ENCODE data around the gene WASHC2C.
A peak's percentile ranks its signal among the peaks of the same experiment; 100 is the strongest.
"Not testable (repeated sequence)": the region's sequence is repeated elsewhere in the genome, so short reads cannot be mapped to it uniquely, and the experiment has no call there.

Gene WASHC2C, protein sequence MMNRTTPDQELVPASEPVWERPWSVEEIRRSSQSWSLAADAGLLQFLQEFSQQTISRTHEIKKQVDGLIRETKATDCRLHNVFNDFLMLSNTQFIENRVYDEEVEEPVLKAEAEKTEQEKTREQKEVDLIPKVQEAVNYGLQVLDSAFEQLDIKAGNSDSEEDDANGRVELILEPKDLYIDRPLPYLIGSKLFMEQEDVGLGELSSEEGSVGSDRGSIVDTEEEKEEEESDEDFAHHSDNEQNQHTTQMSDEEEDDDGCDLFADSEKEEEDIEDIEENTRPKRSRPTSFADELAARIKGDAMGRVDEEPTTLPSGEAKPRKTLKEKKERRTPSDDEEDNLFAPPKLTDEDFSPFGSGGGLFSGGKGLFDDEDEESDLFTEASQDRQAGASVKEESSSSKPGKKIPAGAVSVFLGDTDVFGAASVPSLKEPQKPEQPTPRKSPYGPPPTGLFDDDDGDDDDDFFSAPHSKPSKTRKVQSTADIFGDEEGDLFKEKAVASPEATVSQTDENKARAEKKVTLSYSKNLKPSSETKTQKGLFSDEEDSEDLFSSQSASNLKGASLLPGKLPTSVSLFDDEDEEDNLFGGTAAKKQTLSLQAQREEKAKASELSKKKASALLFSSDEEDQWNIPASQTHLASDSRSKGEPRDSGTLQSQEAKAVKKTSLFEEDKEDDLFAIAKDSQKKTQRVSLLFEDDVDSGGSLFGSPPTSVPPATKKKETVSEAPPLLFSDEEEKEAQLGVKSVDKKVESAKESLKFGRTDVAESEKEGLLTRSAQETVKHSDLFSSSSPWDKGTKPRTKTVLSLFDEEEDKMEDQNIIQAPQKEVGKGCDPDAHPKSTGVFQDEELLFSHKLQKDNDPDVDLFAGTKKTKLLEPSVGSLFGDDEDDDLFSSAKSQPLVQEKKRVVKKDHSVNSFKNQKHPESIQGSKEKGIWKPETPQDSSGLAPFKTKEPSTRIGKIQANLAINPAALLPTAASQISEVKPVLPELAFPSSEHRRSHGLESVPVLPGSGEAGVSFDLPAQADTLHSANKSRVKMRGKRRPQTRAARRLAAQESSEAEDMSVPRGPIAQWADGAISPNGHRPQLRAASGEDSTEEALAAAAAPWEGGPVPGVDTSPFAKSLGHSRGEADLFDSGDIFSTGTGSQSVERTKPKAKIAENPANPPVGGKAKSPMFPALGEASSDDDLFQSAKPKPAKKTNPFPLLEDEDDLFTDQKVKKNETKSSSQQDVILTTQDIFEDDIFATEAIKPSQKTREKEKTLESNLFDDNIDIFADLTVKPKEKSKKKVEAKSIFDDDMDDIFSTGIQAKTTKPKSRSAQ (N-terminal part only)

DNA sequence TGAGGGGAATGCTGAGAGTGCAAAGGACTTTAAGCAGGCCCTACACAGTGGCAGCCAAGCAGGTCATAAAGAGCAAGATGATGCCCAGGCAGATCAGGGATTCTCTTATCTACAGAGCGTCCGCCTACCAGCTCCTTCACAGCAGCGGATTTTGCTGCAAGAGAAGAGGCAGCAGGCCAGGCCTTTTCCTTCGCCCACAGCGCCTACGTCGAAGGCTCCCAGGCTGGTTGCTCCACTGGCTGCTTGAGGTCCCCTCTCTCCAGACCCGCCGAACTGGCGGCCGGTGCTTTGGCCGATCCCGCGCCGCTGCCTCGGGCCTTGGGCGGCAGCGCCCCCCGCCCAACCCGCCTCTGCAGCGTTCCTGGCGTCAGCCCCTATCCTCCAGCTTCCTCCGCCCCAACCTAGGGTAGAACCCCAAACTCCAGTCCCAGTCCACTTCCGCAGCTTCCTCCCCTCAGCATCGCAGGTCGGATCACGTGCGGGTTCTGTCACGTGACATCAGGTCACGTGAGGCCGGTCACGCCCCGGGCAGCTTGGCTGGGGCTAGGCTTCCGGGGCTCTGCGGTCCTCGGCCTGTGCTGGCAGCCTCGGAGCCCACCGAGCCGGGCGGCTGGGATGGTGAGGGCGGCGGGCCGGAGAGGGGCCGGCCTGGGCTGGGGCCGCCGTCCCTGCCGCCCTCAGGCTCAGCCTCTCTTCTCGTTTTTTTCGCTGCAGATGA, at the start of gene WASHC2C:
TSS of gene WASHC2C (plus strand) at position 564 of the 718 bp plus-strand sequence. CDS start at position 616, 52 bp downstream.
- peak; percentile 95 for DNase-seq

- DNase-seq = not testable (repeated sequence)
Observed at GRCh38 chr10:45678467-45678866, 48.6 kb upstream of the WASHC2C start.

DNA sequence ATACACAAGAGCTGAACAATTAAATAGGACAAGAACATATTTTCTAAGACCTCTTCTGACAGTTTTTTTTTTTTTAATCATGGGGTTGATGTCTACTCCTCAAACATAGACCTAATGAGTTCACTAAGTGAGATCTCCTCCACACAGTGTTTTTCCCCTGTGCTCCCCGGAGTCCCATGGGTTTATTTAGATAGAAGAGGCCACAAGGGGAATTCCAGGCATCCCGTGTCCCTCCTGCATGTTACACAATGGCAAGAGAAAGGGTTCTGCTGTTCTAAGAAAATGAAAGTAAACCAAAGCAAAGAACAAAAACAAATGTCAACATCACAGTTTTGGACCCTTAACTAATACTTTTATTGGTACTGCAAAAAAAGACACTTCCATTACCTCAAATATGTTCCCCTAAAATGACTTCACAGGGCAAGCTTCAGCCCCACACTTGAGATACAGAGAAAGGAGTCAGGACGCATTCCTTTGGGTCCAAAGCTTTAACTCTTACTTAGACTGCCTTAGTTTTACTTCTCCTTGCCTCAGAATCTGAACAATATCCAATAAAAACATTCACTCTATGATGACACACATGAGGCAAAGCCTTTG, 16.8 kb upstream of the WASHC2C start:
- DNase-seq = not testable (repeated sequence)

- DNase-seq = not testable (repeated sequence)
Observed at GRCh38 chr10:45711223-45711622, 15.8 kb upstream of the WASHC2C start.

- not testable (repeated sequence) for DNase-seq
Observed at GRCh38 chr10:45717053-45717452, 10.0 kb upstream of the WASHC2C start.

GRCh38 chr10:45717642-45718041, 9.4 kb upstream of the WASHC2C start:
- DNase-seq = not testable (repeated sequence)

- not testable (repeated sequence) for DNase-seq
Observed at GRCh38 chr10:45721503-45721902, 5.6 kb upstream of the WASHC2C start.

DNA sequence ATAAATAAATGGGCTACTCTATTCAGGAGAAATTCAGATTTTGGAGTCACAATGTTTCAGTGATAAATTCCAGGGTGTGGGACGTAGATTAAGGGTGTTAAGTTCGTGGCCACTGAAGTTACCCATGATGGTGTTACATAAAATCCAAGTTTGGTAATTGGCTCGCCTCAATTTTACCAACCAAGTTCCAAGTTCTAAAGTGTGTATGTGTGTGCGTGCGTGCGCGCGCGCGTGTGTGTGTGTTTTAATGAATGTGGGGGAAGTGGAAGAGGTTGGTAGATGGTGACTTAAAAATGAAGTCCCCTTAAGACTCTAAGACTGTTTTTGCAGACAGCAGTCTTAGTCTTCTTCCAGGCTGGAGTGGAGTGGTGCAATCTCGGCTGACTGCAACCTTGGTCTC, 3.2 kb upstream of the WASHC2C start:
- not testable (repeated sequence) for DNase-seq

DNA sequence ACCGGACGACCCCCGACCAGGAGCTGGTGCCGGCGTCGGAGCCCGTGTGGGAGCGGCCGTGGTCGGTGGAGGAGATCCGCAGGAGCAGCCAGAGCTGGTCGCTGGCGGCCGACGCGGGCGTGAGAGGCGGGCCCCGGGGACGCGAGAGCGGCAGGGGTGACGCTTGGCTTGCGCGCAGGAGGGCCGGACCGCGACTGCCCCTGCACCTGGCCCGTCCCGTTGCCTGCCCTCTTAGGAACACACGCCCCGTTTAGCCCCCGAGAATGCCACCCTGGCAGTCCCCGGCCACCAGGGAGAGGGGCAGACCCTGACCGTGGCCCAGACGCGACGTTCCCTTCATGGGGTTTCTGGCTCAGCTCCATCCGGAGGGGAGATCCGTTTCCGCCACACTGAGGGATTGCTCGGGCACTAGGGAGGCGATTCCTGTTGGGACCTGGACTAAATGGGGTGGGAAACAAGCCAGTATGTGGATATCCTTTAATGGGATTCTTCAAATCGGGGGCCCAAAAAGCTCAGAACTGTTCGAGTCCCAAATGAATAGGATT, 427 bp downstream of the WASHC2C start:
- not testable (repeated sequence) for DNase-seq

GRCh38 chr10:45734449-45734848, 7.4 kb downstream of the WASHC2C start:
- not testable (repeated sequence) for DNase-seq

DNA sequence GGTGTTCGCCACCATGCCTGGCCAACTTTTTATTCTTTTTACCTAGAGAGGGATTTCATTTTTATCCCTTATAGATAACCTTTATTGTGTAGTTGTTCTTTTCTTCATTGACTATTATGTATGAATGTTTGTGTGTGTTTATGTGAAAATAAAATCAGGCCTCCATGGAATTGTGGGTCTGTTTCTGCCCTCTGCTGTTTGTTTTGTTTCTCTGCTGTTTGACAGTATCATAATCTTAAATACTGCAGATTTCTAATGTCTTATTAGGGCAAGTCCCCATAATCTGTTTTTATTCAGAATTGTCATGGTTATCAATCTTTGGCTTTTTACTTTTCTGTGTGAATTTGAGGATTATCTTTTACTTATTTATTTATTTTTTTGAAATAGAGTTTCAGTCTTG, 7.8 kb downstream of the WASHC2C start:
- DNase-seq = not testable (repeated sequence)

GRCh38 chr10:45741559-45741958, 14.5 kb downstream of the WASHC2C start:
- DNase-seq = not testable (repeated sequence)

DNA sequence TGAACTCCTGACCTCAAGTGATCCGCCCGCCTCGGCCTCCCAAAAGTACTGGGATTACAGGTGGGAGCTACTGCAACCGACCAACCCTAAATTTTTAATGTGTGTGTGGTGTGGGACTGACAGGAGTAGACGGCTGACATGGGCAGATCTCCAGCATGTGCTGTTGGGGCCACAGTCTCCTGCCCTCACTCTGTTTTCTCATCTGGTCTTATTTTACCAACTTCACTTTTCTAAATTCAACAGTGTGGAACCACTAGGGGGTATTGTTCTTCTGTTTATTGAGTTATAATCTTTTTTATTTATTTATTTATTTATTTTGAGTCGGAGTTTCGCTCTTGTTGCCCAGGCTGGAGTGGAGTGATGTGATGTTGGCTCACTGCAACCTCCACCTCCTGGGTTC, 14.9 kb downstream of the WASHC2C start:
- not testable (repeated sequence) for DNase-seq

DNA sequence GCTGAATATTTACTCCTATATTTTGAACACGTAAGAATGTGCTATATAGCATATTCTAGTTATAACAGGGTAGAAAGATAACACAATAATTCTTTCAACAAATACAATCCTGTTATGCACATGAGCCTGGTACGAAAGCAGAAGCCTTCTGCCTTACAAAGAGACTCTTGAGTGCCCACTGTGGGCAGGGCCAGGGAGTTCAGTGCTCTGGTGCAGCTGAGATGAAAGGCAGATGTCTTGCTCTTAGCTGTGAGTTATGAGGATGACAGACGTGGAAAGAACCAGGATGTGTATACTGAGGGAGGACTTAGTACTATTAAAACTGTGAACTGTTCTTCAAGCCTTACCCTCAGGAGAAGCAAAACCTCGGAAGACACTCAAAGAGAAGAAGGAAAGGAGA, 24.1 kb downstream of the WASHC2C start:
- not testable (repeated sequence) for DNase-seq

- DNase-seq = not testable (repeated sequence)
Observed at GRCh38 chr10:45752210-45752609, 25.1 kb downstream of the WASHC2C start.

DNA sequence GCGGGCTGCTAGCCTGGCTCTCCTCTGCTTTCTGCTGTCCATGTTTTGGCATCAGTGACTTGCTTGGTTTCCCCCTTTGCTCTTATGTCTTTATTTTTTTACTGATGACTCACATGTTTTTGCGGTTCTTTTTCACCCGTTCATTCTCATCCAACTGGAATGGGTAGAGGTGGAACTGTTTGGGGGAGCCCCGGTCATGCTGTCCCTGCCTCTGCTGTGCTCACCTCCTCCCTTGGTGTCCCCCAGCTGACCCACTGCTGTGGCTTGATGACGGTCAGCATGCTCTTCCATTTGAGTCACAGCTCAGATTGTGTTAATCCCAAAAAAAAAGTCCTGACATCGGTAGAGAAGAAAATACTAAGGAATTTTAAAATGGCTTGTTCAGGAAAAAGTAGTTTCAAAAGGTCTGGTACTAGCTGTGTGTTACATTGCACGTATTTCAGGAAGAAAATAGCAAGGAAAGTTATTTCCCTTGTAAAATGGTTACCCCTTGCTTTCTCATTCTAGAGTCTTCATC, 27.0 kb downstream of the WASHC2C start:
- DNase-seq = not testable (repeated sequence)

- DNase-seq = not testable (repeated sequence)
Observed at GRCh38 chr10:45755083-45755482, 28.0 kb downstream of the WASHC2C start.

DNA sequence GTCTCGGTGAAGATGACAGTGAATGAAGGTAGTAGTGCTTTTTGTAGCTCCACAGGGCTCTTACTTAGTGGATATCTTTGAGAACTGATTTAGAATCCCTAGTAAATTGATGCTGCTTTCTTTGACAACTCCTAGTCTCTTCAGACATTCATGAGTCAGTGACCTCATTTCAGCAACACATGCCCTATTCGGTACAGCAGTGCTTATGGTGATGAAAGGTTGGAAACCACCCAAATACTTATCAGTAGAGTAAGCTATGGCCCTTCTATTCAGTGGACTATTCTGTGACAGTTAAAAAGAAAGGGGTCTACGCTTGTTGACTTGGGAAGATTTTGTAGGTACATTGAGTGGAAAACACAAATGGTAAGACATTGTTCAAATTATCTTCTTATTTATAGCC, 29.0 kb downstream of the WASHC2C start:
- not testable (repeated sequence) for DNase-seq

DNA sequence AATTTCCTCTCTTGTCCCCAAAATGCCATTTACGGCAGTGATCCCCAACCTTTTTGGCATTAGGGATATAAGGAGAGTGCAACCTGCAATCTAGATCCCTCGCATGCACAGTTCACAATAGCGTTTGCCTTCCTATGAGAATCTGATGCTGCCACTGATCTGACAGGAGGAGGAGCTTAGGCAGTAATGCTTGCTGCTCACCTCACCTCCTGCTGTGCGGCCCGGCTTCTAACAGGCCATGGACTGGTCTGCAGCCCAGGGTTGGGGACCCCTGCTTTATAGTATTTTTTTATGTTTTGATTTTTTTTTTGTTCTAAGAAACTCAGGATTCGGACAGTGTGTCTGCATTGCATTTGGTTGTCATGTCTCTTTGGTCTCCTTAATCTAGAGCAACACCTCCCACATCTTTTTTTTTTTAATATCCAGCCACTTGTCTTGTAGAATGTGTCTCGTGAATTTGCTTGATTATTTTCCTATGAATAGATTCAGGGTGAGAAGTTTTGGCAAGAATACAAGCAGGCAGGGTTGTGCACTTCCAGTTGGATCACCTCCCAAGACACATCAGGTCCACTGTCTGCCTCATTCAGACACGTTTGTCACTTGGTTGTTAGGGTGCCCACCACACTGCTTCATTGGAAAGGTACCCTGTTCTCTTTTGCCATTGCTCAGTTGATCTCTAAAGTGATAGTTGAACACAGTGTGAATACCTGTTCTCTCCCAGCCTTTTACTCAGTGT, 30.8 kb downstream of the WASHC2C start:
- not testable (repeated sequence) for DNase-seq

DNA sequence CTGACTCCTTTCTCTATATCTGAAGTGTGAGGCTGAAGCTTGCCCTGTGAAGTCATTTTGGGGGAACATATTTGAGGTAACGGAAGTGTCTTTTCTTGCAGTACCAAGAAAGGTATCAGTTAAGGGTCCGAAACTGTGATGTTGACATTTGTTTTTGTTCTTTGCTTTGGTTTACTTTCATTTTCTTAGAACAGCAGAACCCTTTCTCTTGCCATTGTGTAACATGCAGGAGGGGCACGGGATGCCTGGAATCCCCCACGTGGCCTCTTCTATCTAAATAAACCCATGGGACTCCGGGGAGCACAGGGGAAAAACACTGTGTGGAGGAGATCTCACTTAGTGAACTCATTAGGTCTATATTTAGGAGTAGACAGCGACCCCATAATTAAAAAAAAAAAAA, 34.6 kb downstream of the WASHC2C start:
- not testable (repeated sequence) for DNase-seq
